Endodermal cell (in vitro differentiated cells): ENCODE results near the gene DUS1L. TPM values are rescaled to one million over a fixed set of nuclear protein-coding genes. Genes with fewer than 3 reads are reported as not detected.

Experiments used
- DNase-seq: peaks from one replicate; pipeline ENCODE4 v3.0.0-alpha.2; 2017
- H3K27ac ChIP-seq: 2 replicates; pipeline ENCODE4 v1.5.1; 2013; ENCODE audit warnings: mild to moderate bottlenecking, low read depth, low read length, moderate library complexity
- H3K27me3 ChIP-seq: 2 replicates; pipeline ENCODE4 v1.6.1; 2013; ENCODE audit warnings: mild to moderate bottlenecking, low read length, moderate library complexity; ENCODE audit not compliant: insufficient read depth, control insufficient read depth, poor library complexity, severe bottlenecking
- H3K36me3 ChIP-seq: 2 replicates; pipeline ENCODE4 v1.7.0; 2013; ENCODE audit warnings: mild to moderate bottlenecking, low read length, moderate library complexity; ENCODE audit not compliant: control insufficient read depth, insufficient read depth
- H3K4me1 ChIP-seq: one replicate; pipeline ENCODE4 v1.7.0; 2013; ENCODE audit warnings: low read length; ENCODE audit not compliant: control insufficient read depth, insufficient read depth
- H3K4me3 ChIP-seq: 2 replicates; pipeline ENCODE4 v1.5.1; 2013; ENCODE audit warnings: mild to moderate bottlenecking, low read length, moderate library complexity
- H3K9ac ChIP-seq: 2 replicates; pipeline ENCODE4 v1.6.1; 2013; ENCODE audit warnings: mild to moderate bottlenecking, low read length, moderate library complexity; ENCODE audit not compliant: poor library complexity, severe bottlenecking; ENCODE audit errors: extremely low read depth
- H3K9me3 ChIP-seq: 2 replicates; pipeline ENCODE4 v1.6.1; 2013; ENCODE audit warnings: mild to moderate bottlenecking, low read length, moderate library complexity; ENCODE audit not compliant: control insufficient read depth
- H3K27ac Mint-ChIP-seq: 2 replicates; pipeline ENCODE4 v1.8.0; 2020; ENCODE audit warnings: mixed read lengths
- H3K27me3 Mint-ChIP-seq: 2 replicates; pipeline ENCODE4 v1.8.0; 2021; ENCODE audit warnings: mild to moderate bottlenecking, mixed read lengths; ENCODE audit not compliant: insufficient read depth
- H3K36me3 Mint-ChIP-seq: 2 replicates; pipeline ENCODE4 v1.8.0; 2020; ENCODE audit warnings: low read depth, mixed read lengths
- H3K4me1 Mint-ChIP-seq: 2 replicates; pipeline ENCODE4 v1.8.0; 2020; ENCODE audit warnings: mixed read lengths
- H3K4me3 Mint-ChIP-seq: 2 replicates; pipeline ENCODE4 v1.8.0; 2020; ENCODE audit warnings: mild to moderate bottlenecking, moderate library complexity, mixed read lengths
- H3K9me3 Mint-ChIP-seq: 2 replicates; pipeline ENCODE4 v1.8.0; 2020; ENCODE audit warnings: mild to moderate bottlenecking, mixed read lengths
- WGBS, 2 experiments: methylation state at CpG; one replicate each; pipeline versions ENCODE4 v1.1.5 to v1.1.7; 2013; ENCODE audit warnings: missing lambda C conversion rate in 2 of 2, mixed read lengths in 1 of 2; ENCODE audit not compliant: insufficient coverage in 1 of 2, insufficient read length in 1 of 2; 5-methylcytosine and 5-hydroxymethylcytosine counted together
- total RNA-seq, 2 donors: library from RNA; stranded (reverse); fragmentation: NEBNext Ultra II Directional in 1 of 2; extraction: Animal tissue kit (Norgen Biotek cat#: 25700) in 1 of 2; gene quantifications; 2 replicates in 1 of 2; 3 replicates in 1 of 2; pipeline ENCODE4 v1.2.1, GENCODE V29; 2021
- TF ChIP-seq, protein P1 (sequence below): fragments of 200-600 bp; sonication (generic); conservative IDR thresholded peaks from 2 replicates; pipeline ENCODE4 v1.5.0; 2021; ENCODE audit warnings: antibody characterized with exemption, mild to moderate bottlenecking

DUS1L gene
- total RNA-seq, 2 donors from 2014 or later = 85.3 to 108 TPM

- no peak overlapping the region for H3K4me3 Mint-ChIP-seq
Observed at GRCh38 chr17:82046903-82047302, 18.7 kb downstream of the DUS1L start.

DNA sequence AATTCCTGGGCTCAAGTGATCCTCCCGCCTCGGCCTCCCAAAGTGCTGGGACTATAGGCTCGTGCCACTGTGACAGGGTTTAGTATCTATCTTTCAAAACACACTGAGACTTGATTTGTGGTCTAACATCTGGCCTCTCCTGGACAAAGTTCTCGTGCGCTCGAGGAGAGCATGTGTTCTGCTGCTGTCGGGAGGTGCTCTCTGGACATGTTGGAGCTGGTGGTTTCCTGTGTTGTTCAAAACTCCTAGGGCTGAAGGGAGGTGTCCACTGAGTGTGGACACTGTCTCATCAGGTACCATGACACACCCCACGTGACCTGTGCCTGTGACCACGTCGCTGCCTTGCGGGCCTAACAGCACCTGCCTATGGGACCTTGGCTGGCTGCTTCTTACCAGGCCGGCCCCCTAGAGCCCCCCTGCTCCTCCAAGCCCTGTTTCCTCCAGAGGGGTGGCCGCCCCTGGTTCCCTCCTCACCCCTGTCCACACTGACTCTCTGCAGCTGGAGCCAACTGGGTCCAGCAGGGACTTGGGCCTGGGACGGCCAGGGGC lies 19.6 kb downstream of the DUS1L start:
- no peaks in the 10 kb centered on the region for H3K27me3 ChIP-seq
- no peak overlapping the region for H3K4me3 ChIP-seq
- H3K9me3 ChIP-seq = no peaks in the 10 kb centered on the region
- Mint-ChIP-seq H3K27ac (no peak overlapping the region), H3K27me3 (peaks cover 6% of the 10 kb centered on the region), H3K4me1 (peaks cover 4% of the 10 kb centered on the region), H3K36me3 (peaks cover 11% of the 10 kb centered on the region), H3K4me3 (no peak overlapping the region), H3K9me3 (peaks cover 6% of the 10 kb centered on the region)
- 90 to 92% methylated on average over 7 to 14 of the region's 14 CpGs for WGBS, 2 experiments
- TF ChIP-seq, protein P1, sequence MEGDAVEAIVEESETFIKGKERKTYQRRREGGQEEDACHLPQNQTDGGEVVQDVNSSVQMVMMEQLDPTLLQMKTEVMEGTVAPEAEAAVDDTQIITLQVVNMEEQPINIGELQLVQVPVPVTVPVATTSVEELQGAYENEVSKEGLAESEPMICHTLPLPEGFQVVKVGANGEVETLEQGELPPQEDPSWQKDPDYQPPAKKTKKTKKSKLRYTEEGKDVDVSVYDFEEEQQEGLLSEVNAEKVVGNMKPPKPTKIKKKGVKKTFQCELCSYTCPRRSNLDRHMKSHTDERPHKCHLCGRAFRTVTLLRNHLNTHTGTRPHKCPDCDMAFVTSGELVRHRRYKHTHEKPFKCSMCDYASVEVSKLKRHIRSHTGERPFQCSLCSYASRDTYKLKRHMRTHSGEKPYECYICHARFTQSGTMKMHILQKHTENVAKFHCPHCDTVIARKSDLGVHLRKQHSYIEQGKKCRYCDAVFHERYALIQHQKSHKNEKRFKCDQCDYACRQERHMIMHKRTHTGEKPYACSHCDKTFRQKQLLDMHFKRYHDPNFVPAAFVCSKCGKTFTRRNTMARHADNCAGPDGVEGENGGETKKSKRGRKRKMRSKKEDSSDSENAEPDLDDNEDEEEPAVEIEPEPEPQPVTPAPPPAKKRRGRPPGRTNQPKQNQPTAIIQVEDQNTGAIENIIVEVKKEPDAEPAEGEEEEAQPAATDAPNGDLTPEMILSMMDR = no peak
- H3K36me3 ChIP-seq = peaks cover 22% of the 10 kb centered on the region
- no peak overlapping the region for H3K27ac ChIP-seq
- no peak overlapping the region for H3K9ac ChIP-seq
- no peaks in the 10 kb centered on the region for H3K4me1 ChIP-seq
- no peak for DNase-seq

More at GRCh38 chr17:82046903-82047302, 18.7 kb downstream of the DUS1L start:
- H3K36me3 ChIP-seq = peaks cover 22% of the 10 kb centered on the region
- H3K4me3 ChIP-seq = no peak overlapping the region
- Mint-ChIP-seq H3K4me1 (peaks cover 4% of the 10 kb centered on the region), H3K27ac (no peak overlapping the region), H3K9me3 (no peaks in the 10 kb centered on the region), H3K36me3 (peaks cover 11% of the 10 kb centered on the region), H3K27me3 (no peaks in the 10 kb centered on the region)
- H3K27ac ChIP-seq = no peak overlapping the region
- no peaks in the 10 kb centered on the region for H3K9me3 ChIP-seq
- no peaks in the 10 kb centered on the region for H3K27me3 ChIP-seq
- no peaks in the 10 kb centered on the region for H3K4me1 ChIP-seq
- TF ChIP-seq, protein P1 = no peak
- no peak overlapping the region for H3K9ac ChIP-seq
- no peak for DNase-seq
- 97 to 98% methylated on average over 21 of the region's 21 CpGs for WGBS, 2 experiments

GRCh38 chr17:82043507-82043906 lies 22.1 kb downstream of the DUS1L start:
- H3K9me3 Mint-ChIP-seq = peaks cover 6% of the 10 kb centered on the region
- no peaks in the 10 kb centered on the region for H3K4me1 Mint-ChIP-seq
- H3K9ac ChIP-seq = no peak overlapping the region
- peaks cover 14% of the 10 kb centered on the region for H3K36me3 ChIP-seq
- peaks cover 11% of the 10 kb centered on the region for H3K36me3 Mint-ChIP-seq
- no peak for DNase-seq
- H3K4me1 ChIP-seq = no peaks in the 10 kb centered on the region
- H3K4me3 ChIP-seq = no peak overlapping the region
- H3K9me3 ChIP-seq = no peaks in the 10 kb centered on the region
- no peak overlapping the region for H3K27ac ChIP-seq
- H3K27me3 ChIP-seq = no peaks in the 10 kb centered on the region
- no peak overlapping the region for H3K27ac Mint-ChIP-seq
- peaks cover 13% of the 10 kb centered on the region for H3K27me3 Mint-ChIP-seq
- WGBS, 2 experiments = 72 to 75% methylated on average over 12 to 16 of the region's 16 CpGs
- TF ChIP-seq, protein P1 = no peak
- no peak overlapping the region for H3K4me3 Mint-ChIP-seq
